ENCODE results near the gene EGFLAM. TPM values are rescaled to one million over a fixed set of nuclear protein-coding genes. Genes with fewer than 3 reads are reported as not detected.

The EGFLAM gene
- total and polyA plus RNA-seq, 10 of the 15 experiments (the other 5 are each of a cell fraction or from before 2014, with no cell fraction given): 0.37 TPM; not detected in 9

DNA sequence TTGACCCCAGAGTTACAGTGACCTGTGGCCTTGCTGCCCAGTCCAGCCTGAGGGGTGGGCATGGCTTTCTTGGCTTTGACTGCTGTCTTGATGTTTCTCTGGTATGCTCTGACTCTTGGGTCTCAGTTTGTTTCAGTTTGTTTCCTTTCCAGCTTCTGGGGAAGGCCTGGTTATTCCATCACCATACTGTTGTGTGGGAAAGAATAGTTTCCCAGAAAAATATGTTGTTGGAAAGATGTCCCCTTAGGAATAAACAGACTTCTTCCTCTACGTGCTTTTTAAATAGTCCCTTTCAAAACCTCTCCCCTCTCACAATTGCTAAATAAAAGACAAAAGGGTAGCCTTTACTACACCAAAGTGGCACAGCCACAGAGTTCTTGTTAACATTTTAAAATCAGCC lies 49.5 kb downstream of the EGFLAM start:
- Histone ChIP-seq H3K27ac (ENCODE audit: control insufficient read depth, insufficient read depth) (no peak overlapping the region), H3K36me3 (ENCODE audit: control insufficient read depth in 2 of 2, insufficient read depth in 2 of 2, low read length in 1 of 2) (no peaks in the 10 kb centered on the region), H3K4me1 (ENCODE audit: control insufficient read depth, insufficient read depth, low read length) (no peaks in the 10 kb centered on the region), H3K9me3 (replicated peaks; ENCODE audit: control insufficient read depth, insufficient read depth, low read length) (no peaks in the 10 kb centered on the region; the same call in 2 of the 3 replicates), H3K27me3 (replicated peaks in 1 of 2; ENCODE audit: control insufficient read depth in 2 of 2, insufficient read depth in 2 of 2, low read length in 1 of 2) (no peaks in the 10 kb centered on the region), H3K79me2 (ENCODE audit: control insufficient read depth, insufficient read depth, low read length) (no peaks in the 10 kb centered on the region), H2AFZ (ENCODE audit: control insufficient read depth, low read depth, low read length) (no peak overlapping the region), H3K9ac (ENCODE audit: control insufficient read depth, insufficient read depth, low read length) (no peak overlapping the region), H3K4me3 (no peak overlapping the region), H3K4me2 (ENCODE audit: control insufficient read depth, insufficient read depth) (no peak overlapping the region), H4K20me1 (ENCODE audit: control insufficient read depth, insufficient read depth) (no peaks in the 10 kb centered on the region; the same call in 1 of the 2 replicates)
- BruUV-seq (replicated peaks): no TSS peak
- TF ChIP-seq BACH1 (IDR thresholded peaks at IDR 0.05; ENCODE audit: borderline replicate concordance) (no peak), HSF1 (IDR thresholded peaks at IDR 0.05; ENCODE audit: low read depth, low read length) (no peak), CBX3 (IDR thresholded peaks at IDR 0.05; ENCODE audit: borderline replicate concordance, low read depth) (no peak), MAX (IDR thresholded peaks at IDR 0.05; ENCODE audit: low read depth, low read length) (no peak), ZSCAN29 (IDR thresholded peaks at IDR 0.05) (no peak)
- ChIA-PET POLR2A (no interaction called here), RAD21 (ENCODE audit: unreplicated experiment) (no interaction called here), SMC1A (ENCODE audit: uncharacterized antibody, unreplicated experiment) (no interaction called here), CTCF (interaction anchor here (0.6 kb wide), 1 partner anchor 150 kb away, joined by 3 read pairs; no protein-coding TSS in a partner anchor)
- WGBS (ENCODE audit: insufficient coverage, insufficient replicate concordance, low lambda C conversion rate, missing lambda C conversion rate): 27% methylated on average over 1 of the region's 1 CpG
- intact Hi-C loops (cut with micrococcal nuclease; ENCODE audit: unreplicated experiment) (no loop called here), in situ Hi-C loops (cut with MboI) (no loop called here)
- DNase-seq (ENCODE audit: low read depth, low spot score) (no peak), FAIRE-seq (no peak), ATAC-seq (no peak)

DNA sequence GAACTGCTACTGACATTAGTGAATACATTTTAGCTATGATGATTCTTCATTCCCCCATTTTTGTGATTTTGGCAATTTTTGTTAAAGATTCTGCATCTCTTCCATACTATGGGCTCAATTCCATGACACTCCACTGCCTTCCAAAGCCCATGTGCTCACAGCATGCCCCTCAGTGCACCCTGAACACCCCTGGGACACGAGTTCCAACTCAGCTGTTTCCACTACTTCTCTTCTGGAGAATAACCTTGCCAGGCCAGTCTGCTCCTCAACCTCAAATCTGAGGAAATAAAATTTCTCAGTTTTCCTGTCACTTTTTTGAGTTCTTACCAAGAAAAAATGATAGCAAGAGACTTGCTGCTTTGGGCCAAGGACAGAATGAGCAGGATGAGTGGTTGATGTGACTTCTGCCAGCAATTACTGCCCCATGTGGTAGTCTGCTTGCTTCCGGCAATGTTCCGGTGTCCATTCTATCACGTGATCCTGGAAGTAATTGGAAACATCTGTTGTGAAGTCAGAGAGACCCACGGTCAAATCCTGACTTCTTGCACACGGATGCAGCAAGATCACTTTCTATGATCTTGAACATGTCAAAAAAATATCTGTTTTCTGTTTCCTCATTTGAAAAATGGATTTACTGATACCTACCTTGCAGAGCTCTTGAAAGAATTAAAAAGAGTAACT lies 58.3 kb downstream of the EGFLAM start:
- RAD21 ChIA-PET (ENCODE audit: unreplicated experiment): no interaction called here
- no peaks in the 10 kb centered on the region for H3K36me3 ChIP-seq (ENCODE audit: control insufficient read depth in 2 of 2, insufficient read depth in 2 of 2, low read length in 1 of 2)
- no peak overlapping the region for H3K4me3 ChIP-seq
- no peak overlapping the region for H3K27ac ChIP-seq (ENCODE audit: control insufficient read depth, insufficient read depth)
- no peak for DNase-seq (ENCODE audit: low read depth, low spot score)
- H2AFZ ChIP-seq (ENCODE audit: control insufficient read depth, low read depth, low read length): no peak overlapping the region
- H3K4me1 ChIP-seq (ENCODE audit: control insufficient read depth, insufficient read depth, low read length): no peaks in the 10 kb centered on the region
- POLR2A ChIA-PET: no interaction called here
- no TSS peak for BruUV-seq (replicated peaks)
- intact Hi-C loops (cut with micrococcal nuclease; ENCODE audit: unreplicated experiment): no loop called here
- H3K9ac ChIP-seq (ENCODE audit: control insufficient read depth, insufficient read depth, low read length): no peak overlapping the region
- H3K4me2 ChIP-seq (ENCODE audit: control insufficient read depth, insufficient read depth): no peak overlapping the region
- no peaks in the 10 kb centered on the region for H4K20me1 ChIP-seq (ENCODE audit: control insufficient read depth, insufficient read depth)
- in situ Hi-C loops (cut with MboI): no loop called here
- no peak for ATAC-seq
- no peaks in the 10 kb centered on the region for H3K79me2 ChIP-seq (ENCODE audit: control insufficient read depth, insufficient read depth, low read length)
- SMC1A ChIA-PET (ENCODE audit: uncharacterized antibody, unreplicated experiment): no interaction called here
- no peak for FAIRE-seq
- H3K9me3 ChIP-seq (replicated peaks; ENCODE audit: control insufficient read depth, insufficient read depth, low read length): no peaks in the 10 kb centered on the region
- H3K27me3 ChIP-seq (replicated peaks in 1 of 2; ENCODE audit: control insufficient read depth in 2 of 2, insufficient read depth in 2 of 2, low read length in 1 of 2): no peaks in the 10 kb centered on the region
- CTCF ChIA-PET: no interaction called here
- 23% methylated on average over 6 of the region's 6 CpGs for WGBS (ENCODE audit: insufficient coverage, insufficient replicate concordance, low lambda C conversion rate, missing lambda C conversion rate)
- TF ChIP-seq ATF2 (IDR thresholded peaks at IDR 0.05; ENCODE audit: low read length): no peak
- TF ChIP-seq GATAD2B (conservative IDR thresholded peaks at IDR 0.05; ENCODE audit: low read depth): no peak
- TF ChIP-seq ZNF622 (IDR thresholded peaks at IDR 0.05): no peak
- TF ChIP-seq SREBF2 (IDR thresholded peaks at IDR 0.05; ENCODE audit: low read length): no peak
- no peak for TF ChIP-seq CTCF (IDR thresholded peaks at IDR 0.05 in 2 of 3, conservative IDR thresholded peaks at IDR 0.05 in 1 of 3; ENCODE audit: control insufficient read depth in 2 of 3, extremely low read depth in 1 of 3, insufficient read depth in 1 of 3, low read depth in 3 of 3, low read length in 3 of 3)
- TF ChIP-seq ZNF217 (IDR thresholded peaks at IDR 0.05): no peak

All from GM12878 (cell line).